ENCODE measurements around the gene OR2V2.

DNA sequence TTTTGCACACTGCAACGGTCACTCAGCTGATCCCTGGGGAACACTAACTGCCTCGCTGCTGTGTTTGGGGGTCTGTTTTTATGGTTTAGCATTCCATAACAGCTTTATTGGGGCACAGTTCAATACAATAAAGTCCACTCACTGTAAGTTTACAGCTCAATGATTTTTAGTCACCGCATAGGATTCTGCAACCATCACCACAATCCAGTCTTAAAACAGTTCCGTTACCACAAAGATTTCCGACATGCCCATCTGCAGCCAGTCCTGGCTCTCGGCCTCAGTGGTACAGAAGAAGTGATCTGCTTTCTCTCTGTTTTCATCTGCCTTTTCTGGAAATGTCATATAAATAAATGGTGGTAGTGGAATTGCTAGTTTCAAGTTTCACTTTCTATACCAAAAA lies 23.6 kb downstream of the OR2V2 start:
- TF ChIP-seq POLR2A (IDR thresholded peaks at IDR 0.05) = no peak
- TF ChIP-seq, protein P1, sequence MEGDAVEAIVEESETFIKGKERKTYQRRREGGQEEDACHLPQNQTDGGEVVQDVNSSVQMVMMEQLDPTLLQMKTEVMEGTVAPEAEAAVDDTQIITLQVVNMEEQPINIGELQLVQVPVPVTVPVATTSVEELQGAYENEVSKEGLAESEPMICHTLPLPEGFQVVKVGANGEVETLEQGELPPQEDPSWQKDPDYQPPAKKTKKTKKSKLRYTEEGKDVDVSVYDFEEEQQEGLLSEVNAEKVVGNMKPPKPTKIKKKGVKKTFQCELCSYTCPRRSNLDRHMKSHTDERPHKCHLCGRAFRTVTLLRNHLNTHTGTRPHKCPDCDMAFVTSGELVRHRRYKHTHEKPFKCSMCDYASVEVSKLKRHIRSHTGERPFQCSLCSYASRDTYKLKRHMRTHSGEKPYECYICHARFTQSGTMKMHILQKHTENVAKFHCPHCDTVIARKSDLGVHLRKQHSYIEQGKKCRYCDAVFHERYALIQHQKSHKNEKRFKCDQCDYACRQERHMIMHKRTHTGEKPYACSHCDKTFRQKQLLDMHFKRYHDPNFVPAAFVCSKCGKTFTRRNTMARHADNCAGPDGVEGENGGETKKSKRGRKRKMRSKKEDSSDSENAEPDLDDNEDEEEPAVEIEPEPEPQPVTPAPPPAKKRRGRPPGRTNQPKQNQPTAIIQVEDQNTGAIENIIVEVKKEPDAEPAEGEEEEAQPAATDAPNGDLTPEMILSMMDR (IDR thresholded peaks at IDR 0.05) = no peak

Data from right lobe of liver (tissue), 4 donors.